NCI-H2196 (cell line): ENCODE data around the gene ABHD6.

Experiments
- DNase-seq: peaks from one replicate; lab custom pipeline; 2025; ENCODE audit not compliant: unreplicated experiment; lab: John Stamatoyannopoulos, UW

Gene ABHD6

DNA sequence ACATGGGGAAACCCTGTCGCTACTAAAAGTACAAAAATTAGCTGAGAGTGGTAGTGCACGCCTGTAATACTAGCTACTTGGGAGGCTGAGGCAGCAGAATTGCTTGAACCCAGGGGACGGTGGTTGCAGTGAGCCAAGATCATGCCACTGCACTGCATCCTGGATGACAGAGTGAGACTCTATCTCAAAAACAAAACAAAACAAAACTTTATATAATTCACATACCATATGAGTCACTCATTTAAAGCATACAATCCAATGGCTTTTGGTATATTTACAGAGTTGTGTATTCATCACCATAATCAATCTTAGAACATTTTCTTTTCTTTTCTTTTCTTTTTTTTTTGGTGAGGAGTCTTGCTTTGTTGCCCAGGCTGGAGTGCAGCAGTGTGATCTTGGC lies 103.8 kb downstream of the ABHD6 start:
- no peak for DNase-seq

DNA sequence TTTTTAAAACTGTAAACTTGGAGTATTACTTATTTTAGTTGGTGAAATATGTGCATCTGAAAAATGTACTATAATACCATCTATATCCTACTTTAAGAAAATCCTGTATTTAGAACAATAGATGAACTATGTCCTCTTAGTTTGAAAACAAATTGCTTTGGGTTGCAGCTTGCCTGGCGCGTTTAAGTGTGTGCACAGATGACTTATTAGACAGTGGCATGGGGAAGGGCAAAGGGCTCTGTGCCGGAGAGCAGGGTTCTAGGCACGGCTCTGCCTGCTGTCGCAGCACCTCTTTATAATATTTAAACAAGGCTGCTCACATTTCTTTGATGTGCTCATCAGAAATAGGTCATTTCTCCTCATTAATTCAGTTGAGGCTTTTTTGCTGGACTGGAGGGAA lies 105.1 kb downstream of the ABHD6 start:
- no peak for DNase-seq
